CD4-positive, alpha-beta T cell treated with Interleukin-15 for 1 hour (primary cell): Measurements from ENCODE around the gene VPS37C.
A peak's percentile ranks its signal among the peaks of the same experiment; 100 is the strongest.

Experiments used
- DNase-seq: peaks from one replicate; pipeline ENCODE4 v3.0.0-alpha.2; 2020

The VPS37C gene

DNA sequence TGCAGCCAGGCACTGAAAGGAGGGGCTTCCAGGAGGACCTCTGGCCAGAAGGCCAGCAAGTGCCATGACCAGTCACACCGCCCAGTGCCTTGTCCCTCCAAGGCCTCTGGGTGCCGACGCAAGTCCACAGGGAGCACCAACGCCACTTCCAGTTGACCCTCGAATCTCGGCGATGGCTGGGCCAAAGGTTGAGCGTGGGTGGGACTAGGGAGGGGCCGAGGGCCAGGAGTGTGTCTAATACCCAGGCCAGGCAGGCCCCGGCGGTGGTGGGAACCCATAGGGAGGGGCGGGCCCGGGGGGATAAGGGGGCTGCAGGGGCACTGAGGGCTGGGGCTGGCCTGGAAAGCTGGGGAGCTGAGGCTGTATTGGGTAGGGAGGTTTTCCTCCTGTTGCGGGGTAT lies 29.6 kb downstream of the VPS37C start:
- no peak for DNase-seq

DNA sequence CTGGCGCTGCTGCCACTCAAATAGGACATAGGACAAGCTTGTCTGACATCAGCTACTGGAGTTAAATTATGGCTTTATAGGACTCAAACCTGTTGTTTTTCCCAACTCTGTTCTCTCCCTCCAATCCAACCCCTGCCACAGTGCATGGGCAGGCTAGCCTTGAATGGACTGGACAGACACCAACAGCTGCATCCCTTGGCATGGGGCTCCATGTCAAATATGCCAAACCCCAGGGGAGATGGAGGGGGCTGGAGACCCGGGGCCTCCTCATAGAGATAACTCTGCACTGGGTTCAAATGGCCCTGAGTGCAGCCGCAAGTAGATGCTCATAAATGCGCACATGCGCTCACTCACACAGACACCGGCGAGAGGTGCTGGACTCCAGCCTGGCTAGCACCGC lies 30.0 kb downstream of the VPS37C start:
- DNase-seq, result no peak

DNA sequence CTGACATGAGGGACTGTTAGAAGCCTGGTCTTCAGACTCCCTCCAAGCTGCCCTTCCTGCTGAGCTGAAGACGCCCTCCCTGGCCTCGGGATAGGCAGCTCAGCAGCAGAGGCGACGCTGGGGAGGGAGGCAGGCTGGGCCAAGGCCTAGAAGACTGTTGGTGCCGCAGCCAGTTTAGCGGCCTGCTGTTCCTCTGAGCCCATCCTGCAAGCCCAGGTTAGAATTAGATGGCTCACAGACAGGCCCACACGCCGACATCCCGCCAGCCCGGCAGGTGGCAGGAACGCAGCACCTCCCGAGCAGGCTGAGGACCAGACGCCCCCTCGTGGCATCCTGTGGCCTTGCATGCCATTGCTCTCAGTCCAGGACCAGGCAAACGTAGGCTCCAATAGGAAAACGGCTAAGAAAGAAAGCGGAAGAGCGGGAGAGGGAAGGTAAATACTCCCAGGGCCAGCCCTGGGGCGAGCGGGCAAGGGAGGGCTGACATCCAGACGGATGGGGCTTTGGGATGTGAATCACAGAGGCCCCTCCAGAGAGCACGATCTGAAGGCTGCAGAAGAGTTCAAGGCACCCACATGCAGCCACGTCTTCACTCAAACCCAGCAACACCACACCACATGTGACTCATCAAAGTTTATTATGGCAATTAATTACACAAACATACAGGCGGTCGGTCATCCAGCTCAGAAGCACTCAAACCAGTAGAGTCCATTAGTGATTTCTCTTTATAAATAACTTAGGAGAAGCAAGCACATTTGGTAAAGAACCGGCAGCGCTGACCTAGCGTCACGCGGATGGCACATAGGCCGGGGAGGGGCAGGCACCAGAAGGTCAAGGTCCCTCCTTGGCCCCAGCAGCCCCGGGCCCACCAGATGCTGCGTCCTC lies 31.3 kb downstream of the VPS37C start:
- peak; percentile 88 for DNase-seq

DNA sequence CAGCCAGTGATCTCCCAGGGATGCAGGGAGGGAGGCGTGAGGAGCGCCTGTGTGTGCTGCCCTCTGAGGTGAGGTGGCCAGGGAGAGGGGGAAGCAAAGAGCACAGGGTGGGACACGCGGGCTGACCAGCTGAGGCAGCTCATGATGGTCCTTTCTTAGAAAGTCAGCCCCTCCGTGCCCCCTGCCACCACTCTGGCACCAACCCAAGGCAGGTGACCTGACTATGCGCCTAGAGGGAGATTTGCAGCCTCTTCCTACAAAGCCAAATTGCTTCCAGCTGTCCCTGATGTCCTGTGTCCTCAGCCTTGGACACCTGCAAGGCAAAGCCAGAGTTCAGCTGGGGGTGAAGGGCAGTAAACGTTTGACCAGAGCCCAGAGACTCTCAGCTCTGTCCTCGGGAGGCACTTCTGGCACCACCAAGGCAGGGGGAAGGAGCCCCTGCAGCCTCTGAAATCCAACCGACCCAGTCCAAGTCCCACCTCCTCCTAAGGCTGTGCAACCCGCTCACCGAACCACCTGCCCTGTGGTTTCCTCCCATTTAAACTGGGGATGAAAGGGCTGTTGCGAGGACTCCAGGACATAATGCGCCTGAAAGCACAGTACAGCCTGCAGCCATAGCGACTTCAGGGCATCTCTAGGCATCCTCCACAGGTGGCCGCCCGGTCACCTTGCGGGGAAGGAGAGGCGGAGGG lies 32.1 kb downstream of the VPS37C start:
- DNase-seq, result no peak

DNA sequence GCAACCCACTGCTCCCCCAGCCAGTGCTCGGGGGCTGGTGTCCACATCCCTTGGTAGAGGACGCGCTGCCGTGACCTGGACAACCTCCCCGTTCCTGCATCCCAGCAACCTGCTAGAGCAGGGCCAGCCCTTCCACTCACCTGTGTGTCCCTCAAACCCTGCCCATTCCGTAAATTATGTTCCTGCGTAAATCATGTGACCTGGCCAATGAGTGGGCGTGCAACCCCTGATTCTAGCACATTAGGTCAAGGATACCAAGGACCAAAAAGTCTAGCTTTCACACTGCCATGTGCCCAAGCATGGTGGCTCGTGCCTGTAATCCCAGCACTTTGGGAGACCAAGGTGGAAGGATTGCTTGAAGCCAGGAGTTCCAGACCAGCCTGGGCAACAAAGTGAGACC lies 33.2 kb downstream of the VPS37C start:
- DNase-seq, result no peak

DNA sequence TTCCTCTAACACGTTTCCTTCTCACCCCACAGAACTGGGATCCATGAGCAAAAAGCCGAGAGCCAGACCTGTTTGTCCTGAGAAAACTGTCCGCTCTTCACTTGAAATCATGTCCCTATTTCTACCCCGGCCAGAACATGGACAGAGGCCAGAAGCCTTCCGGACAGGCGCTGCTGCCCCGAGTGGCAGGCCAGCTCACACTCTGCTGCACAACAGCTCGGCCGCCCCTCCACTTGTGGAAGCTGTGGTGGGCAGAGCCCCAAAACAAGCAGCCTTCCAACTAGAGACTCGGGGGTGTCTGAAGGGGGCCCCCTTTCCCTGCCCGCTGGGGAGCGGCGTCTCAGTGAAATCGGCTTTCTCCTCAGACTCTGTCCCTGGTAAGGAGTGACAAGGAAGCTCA lies 35.0 kb downstream of the VPS37C start:
- DNase-seq, result no peak

DNA sequence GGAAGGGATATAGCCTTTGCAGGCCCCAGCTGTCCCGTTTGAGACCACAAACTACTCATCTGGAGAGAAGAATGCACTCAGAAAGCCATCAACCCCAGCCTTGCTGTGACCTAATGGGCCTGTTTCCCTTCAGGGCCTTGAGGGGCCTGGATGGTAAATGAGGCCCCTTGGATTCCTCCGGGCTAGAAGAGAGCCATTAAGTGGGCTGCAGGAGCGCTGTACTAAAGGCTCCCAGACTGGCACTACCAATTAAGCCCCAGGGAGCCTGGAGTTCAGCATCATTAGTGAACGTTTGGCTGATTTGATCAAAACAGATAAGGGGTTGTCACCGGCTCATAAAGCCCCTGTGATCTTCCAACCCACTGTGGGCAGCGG lies 35.9 kb downstream of the VPS37C start:
- DNase-seq, result no peak

DNA sequence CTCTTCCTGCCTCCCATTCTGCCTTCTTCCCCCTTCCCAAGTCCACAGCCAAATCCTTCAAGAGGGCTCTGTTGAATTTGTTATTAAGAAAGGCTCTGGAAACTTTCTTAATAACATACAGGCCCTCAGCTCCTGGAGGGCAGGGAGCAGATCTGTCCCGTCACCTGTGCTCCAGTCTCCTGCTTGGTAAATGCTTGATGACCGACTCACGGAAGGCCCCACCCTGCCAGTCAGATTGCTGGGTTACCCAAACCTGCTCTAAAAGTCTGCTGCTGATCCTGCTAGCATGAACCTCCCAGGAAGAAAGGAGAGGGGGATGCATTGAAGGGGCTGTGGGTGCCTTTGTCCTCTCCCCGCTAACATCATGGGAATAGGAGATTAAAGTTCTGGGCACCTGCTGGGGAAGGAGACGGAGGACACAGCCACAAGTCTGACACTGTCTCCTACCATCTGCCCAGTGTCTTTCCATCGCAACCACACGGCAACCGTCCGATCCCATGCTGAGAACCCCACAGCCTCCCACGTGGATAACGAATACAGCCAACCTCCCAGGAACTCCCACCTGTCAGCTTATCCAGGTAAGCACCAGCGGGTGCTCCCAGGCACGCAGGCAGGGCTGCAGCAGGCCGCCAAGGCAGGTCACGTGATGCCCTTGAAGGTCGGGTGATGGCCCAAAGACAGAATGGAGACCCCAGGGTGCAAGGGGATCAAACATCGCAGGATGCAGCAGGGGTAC lies 36.5 kb downstream of the VPS37C start:
- DNase-seq, result no peak

DNA sequence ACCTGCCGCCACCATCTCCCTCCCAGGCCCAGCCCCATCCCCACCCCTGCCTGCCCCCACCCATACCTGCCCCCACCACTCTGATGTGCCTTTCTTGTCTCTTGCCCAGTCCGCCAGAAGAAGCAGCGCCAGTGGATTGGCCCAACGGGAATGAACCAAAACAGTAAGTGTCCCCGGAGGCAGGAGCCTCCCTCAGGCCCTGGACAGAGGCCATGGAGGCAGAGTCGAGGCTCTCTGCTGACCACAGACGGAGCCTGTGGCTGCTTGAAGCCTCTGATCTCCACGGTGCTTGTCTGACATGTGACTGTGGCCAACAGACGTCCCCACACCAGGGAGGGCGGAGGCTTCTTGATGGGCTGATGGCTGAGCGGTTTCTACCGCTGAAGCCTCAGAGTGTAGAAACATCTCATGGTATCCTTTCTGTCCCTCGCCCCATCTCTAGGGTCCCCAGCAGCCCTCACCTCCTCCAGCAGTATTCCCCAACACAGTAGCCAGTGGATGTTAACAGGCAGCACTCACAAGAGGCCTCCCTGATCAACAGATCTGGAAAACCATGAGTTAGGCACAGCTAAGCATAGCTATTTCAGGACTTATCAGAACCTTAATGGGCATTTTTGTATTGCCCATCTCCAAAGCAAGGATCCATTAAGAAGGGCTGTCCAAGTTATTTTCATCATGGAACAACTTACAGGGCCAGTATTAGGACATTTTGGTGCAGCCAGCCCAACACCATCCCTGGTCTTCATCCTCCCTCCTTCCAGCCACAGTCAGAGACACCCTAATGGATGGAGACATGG lies 37.3 kb downstream of the VPS37C start:
- no peak for DNase-seq

DNA sequence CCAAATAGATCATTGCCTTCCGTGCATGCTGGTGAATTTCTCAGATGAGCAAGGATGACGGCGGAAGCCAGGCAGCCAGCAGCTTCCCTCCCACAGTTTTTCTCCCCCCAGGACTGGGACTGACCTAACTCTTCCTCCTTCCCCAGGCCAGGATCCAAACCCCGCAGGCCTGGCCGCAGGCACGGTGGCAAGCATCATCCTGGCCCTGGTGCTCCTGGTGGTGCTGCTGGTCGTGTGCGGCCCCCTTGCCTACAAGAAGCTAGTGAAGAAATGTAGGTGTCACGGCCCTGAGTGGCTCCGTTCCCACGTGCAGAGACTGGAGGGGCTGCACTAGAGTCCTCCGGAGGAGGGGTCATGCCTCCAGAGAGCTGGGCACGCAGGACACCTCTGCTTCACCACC lies 38.5 kb downstream of the VPS37C start:
- DNase-seq, result no peak

DNA sequence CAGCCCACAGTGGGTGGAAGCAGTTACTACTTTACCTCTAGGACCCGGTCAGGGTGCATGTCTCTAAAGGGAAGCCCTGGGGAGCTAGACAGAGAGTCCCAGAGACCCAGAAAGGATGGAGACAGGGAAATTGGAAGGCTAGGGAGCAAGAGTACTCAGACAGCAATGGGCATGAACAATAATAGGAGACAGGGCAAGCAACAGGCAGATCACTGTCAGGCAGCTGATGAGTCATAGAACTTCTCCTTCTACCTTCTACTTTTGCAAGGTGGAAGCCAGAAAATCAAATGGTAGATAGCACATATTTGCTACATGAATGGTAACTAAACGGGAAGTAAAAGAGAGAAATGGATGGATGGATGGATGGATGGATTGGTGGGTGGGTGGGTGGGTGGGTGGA lies 39.3 kb downstream of the VPS37C start:
- DNase-seq, result no peak

DNA sequence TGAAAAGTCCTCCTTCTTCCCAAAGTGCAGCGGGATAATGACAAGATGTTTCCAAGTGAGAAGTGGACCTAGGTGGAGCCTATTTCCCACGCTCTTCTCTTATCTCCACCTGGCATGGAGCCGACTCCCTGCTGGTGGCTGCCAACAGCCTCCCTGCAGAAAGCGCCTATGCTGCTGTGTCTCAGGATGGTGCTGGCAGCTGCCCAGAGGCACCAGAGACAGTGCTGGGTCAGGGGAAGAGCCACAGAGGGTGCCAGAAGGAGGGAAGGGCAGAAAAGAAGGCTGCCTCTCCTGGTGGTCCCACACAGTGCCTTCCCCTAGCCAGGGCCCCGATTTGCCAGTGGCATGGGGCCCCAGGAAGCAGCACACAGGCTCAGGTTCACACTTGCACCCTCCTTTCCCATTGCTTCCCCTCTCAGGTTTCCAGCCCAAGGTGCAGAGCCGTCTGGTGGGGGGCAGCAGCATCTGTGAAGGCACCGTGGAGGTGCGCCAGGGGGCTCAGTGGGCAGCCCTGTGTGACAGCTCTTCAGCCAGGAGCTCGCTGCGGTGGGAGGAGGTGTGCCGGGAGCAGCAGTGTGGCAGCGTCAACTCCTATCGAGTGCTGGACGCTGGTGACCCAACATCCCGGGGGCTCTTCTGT lies 39.9 kb downstream of the VPS37C start:
- no peak for DNase-seq

DNA sequence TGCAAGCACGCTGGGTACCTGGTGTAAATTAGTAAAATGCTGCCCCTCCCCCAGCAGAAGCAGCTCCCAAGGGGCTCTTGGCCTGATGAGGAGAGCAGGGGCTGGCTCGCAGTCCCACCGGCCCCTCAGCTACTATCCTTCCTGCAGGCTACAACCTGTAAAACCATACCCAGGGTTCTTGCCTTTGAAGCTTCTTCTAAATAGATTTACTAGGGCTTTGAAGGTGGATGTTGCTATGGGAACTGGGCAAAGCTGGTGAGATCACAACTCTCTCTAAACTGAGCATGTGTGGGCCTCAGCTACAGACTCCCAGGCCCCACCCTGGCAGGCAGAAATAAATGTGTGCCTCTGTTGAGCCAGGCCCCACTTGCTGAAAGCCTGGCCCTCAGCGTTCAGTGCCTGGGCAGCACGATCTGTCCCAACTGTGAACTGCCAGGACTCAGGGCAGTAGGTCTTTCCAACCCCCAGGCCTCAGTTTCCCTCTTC lies 40.5 kb downstream of the VPS37C start:
- DNase-seq, result peak; percentile 79

DNA sequence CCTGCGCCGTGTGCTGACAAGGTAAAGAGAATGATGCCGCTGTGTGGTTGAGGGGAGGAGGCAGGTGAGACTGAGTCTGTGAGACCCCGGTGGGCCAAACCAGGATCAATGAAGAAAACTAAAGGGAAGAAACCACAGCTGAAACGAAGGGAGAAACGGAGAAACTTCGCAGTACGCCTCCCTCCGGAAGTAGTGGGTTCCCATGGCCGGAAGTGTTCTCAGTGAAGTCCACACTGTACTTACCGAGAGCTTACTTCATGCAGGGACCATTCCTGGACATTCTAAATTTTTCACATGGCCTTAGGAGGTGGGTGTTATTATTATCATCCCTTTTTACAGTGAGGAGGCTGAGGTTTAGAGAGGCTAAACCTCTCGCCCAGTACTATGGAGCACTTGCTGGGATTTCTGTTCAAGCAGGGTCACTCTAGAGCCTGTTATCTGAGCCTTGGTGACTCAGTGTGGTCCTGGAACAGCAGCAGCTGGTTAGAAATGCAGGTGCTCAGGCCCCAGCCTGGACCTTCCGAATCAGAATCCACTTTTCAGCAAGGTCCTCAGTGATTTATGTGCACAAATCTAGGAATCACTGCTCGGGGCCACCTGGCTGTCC lies 41.0 kb downstream of the VPS37C start:
- no peak for DNase-seq

DNA sequence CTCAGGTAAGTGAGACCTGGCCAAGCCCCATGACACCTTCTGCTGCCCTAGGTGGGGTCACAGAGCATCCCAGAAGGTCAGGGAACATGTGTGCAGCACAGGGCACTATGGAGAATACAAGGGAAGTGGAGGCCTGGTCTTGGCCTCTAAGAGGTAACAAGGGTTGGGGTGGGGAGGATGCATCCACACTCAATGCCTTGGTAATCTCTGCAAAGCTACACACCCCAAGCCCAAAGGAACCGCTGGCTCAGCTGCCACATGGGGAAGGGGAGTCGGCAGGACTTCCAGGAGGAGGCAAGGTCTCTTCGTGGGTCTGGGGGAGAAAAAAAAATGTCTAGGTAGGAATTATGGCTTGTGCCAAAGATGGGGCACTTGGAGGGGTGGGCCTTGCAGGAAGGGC lies 41.7 kb downstream of the VPS37C start:
- DNase-seq, result no peak

DNA sequence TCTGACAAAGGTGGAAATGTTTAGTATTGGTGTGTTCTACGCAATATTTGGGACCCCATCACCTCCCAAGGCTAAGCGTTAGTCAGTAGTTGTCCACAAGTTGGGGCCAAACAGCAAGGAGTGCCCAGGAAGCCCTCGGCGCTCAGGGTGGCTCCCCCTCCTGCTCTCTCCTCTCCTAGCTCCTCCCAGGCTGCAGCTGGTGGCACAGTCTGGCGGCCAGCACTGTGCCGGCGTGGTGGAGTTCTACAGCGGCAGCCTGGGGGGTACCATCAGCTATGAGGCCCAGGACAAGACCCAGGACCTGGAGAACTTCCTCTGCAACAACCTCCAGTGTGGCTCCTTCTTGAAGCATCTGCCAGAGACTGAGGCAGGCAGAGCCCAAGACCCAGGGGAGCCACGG lies 42.2 kb downstream of the VPS37C start:
- no peak for DNase-seq

DNA sequence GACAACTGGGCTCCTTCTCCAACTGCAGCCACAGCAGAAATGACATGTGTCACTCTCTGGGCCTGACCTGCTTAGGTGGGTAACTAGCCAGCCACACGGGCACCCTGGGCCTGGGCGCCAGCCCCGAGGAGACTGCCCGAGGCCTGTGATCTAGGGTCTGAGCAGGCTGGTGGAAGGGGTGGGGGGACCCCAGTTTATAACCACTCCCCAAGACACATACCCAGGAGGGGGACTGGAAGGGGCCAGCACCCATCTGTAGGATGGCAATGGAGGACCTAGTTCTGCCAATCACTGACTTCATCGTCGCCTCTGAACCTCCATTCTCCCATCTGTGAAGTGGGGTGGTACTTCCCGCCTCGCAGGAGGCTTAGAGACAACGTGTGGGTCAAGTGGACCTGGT lies 42.8 kb downstream of the VPS37C start:
- DNase-seq, result no peak

DNA sequence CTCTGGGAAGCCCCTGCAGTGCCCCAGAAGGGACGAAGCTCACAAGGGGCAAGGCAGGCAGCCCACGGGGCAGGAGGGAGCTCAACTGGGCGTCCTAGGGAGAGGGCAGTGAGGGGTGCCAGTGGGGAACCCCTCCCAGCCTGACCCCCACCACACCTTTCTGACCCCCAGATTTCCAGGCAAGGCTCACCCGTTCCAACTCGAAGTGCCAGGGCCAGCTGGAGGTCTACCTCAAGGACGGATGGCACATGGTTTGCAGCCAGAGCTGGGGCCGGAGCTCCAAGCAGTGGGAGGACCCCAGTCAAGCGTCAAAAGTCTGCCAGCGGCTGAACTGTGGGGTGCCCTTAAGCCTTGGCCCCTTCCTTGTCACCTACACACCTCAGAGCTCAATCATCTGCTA lies 43.2 kb downstream of the VPS37C start:
- DNase-seq, result no peak

DNA sequence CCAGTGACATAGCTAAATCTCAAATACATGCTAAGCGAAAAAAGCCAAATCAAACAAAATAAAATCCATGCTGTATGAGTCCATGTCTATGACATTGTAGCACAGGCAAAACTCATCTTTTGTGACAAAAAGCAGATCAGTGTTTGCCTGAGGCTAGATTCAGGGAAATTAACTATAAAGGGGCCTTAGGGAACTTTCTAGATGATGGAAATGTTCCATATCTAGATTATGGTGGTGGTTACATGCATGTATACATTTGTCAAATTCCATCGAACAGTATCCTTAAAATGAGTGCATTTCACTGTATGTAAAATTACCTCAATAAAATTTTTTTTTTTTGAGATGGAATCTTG lies 44.1 kb downstream of the VPS37C start:
- DNase-seq, result no peak

DNA sequence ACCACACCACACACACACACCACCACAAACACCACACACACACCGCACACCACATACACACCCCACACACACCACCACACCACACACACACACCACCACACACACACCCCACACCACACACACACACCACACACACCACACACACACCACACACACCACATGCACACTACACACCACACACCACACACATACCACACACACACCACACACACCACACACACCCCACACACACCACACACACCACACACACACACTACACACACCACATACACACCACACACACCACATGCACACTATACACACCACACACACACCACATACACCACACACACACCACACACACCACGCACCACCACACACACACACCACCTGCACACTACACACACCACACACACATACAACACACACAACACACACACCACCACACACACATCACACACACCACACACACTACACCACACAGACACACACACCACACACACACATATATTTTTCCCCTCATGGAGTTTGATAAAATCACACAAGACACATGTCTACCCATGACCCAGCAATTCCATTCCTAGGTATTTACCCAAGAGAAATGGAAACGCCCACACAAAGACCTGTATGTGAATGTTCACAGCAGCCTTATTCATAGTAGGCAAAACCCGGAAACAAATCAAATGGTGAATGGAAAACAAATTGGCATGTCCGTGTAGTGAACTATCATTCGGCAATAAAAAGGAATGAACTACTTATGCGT lies 44.6 kb downstream of the VPS37C start:
- DNase-seq, result no peak

DNA sequence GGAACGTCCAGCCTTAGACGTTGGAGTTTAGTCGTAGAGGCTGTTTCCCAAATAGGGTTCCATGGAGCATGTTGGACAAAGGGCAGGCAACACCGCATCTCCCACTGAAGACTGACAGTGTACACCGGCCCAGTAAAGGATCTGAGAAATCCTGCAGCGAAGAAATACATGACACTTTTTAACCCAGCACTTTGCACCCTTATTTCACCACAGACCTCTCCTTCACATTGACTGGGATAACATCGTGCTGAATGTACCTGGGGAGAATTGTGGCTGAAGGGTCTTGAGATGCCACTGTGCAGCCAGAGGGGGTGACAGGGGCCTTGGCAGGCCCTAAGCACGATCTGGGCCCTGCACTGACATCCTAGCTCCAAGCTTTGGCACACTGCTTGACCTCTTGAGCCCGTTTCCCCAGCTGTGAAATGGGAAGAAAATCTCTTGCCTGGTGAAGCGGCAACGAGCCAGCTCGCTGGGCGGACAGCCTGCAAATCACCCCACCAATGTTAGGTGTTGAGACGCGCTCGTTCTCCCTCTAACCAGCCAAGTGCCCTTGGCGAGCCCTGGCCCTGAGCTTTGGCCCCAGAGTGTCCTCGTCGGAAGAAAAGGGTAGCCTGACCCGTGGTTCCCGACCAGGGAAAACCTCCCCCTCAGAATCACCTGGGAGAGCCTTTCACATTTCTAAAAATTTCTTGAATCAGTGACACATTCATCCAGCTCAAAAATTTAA lies 45.6 kb downstream of the VPS37C start:
- no peak for DNase-seq
